Stimulated activated CD8-positive, alpha-beta memory T cell treated with anti-CD3 and anti-CD28 coated beads, Interleukin-2, amount 100 ng/mL, for 48 hours (primary cell): ENCODE results near the gene DTWD2.
"Not testable (repeated sequence)": the region's sequence is repeated elsewhere in the genome, so short reads cannot be mapped to it uniquely, and the experiment has no call there.

Experiments used
- DNase-seq, 2 donors: peaks; one replicate each; pipeline ENCODE4 v3.0.0-alpha.2; 2020; ENCODE audit warnings: low read depth in 2 of 2

Gene DTWD2

GRCh38 chr5:118873417-118873816 lies 114.9 kb downstream of the DTWD2 start:
- DNase-seq: no peak

GRCh38 chr5:118863345-118863744 lies 125.0 kb downstream of the DTWD2 start:
- DNase-seq: no peak

- DNase-seq: no peak
These were observed 125.8 kb downstream of the DTWD2 start for GRCh38 chr5:118862596-118862995.

- no peak for DNase-seq
These were observed 130.6 kb downstream of the DTWD2 start for GRCh38 chr5:118857700-118858099.

- no peak for DNase-seq
These were observed 133.5 kb downstream of the DTWD2 start for GRCh38 chr5:118854819-118855218.

- DNase-seq: not testable (repeated sequence)
These were observed 136.6 kb downstream of the DTWD2 start for GRCh38 chr5:118851785-118852184.

GRCh38 chr5:118849507-118849906 lies 138.8 kb downstream of the DTWD2 start:
- DNase-seq: not testable (repeated sequence)

GRCh38 chr5:118844351-118844750 lies 144.0 kb downstream of the DTWD2 start:
- DNase-seq: no peak

- DNase-seq: no peak
These were observed 153.6 kb downstream of the DTWD2 start for GRCh38 chr5:118834710-118835109.

- DNase-seq: no peak
These were observed 155.4 kb downstream of the DTWD2 start for GRCh38 chr5:118832974-118833373.

- no peak for DNase-seq
These were observed 163.1 kb downstream of the DTWD2 start for GRCh38 chr5:118825226-118825625.

- DNase-seq: no peak
These were observed 169.7 kb downstream of the DTWD2 start for GRCh38 chr5:118818604-118819003.

GRCh38 chr5:118808441-118808840 lies 179.9 kb downstream of the DTWD2 start:
- no peak for DNase-seq

GRCh38 chr5:118806571-118806970 lies 181.8 kb downstream of the DTWD2 start:
- DNase-seq: no peak

- no peak for DNase-seq
These were observed 186.0 kb downstream of the DTWD2 start for GRCh38 chr5:118802335-118802734.

- DNase-seq: no peak
These were observed 192.3 kb downstream of the DTWD2 start for GRCh38 chr5:118796081-118796480.

GRCh38 chr5:118794281-118794680 lies 194.1 kb downstream of the DTWD2 start:
- no peak for DNase-seq

- DNase-seq: no peak
These were observed 194.7 kb downstream of the DTWD2 start for GRCh38 chr5:118793652-118794051.

- DNase-seq: no peak
These were observed 195.3 kb downstream of the DTWD2 start for GRCh38 chr5:118793091-118793490.

GRCh38 chr5:118791926-118792734 lies 196.2 kb downstream of the DTWD2 start:
- no peak for DNase-seq

GRCh38 chr5:118789366-118789765 lies 199.0 kb downstream of the DTWD2 start:
- no peak for DNase-seq

GRCh38 chr5:118788351-118788750 lies 200.0 kb downstream of the DTWD2 start:
- no peak for DNase-seq
